ENCODE results near the gene NOL4.

Gene NOL4

GRCh38 chr18:34194239-34194638 is 30.5 kb downstream of the NOL4 start:
- no peak for DNase-seq

- DNase-seq: no peak
These were observed 34.9 kb downstream of the NOL4 start for GRCh38 chr18:34189656-34190435.

Data from NCI-H187 (cell line).